GM18517 (cell line): ENCODE measurements around the gene CHAC1.
A peak's percentile ranks its signal among the peaks of the same experiment; 100 is the strongest.

Experiments used
- ATAC-seq: cut with Tn5 transposase; IDR thresholded peaks from one replicate; pipeline ENCODE4 v1.9.1; 2021; ENCODE audit warnings: mild to moderate bottlenecking, moderate library complexity; ENCODE audit not compliant: unreplicated experiment

Gene CHAC1, protein sequence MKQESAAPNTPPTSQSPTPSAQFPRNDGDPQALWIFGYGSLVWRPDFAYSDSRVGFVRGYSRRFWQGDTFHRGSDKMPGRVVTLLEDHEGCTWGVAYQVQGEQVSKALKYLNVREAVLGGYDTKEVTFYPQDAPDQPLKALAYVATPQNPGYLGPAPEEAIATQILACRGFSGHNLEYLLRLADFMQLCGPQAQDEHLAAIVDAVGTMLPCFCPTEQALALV

DNA sequence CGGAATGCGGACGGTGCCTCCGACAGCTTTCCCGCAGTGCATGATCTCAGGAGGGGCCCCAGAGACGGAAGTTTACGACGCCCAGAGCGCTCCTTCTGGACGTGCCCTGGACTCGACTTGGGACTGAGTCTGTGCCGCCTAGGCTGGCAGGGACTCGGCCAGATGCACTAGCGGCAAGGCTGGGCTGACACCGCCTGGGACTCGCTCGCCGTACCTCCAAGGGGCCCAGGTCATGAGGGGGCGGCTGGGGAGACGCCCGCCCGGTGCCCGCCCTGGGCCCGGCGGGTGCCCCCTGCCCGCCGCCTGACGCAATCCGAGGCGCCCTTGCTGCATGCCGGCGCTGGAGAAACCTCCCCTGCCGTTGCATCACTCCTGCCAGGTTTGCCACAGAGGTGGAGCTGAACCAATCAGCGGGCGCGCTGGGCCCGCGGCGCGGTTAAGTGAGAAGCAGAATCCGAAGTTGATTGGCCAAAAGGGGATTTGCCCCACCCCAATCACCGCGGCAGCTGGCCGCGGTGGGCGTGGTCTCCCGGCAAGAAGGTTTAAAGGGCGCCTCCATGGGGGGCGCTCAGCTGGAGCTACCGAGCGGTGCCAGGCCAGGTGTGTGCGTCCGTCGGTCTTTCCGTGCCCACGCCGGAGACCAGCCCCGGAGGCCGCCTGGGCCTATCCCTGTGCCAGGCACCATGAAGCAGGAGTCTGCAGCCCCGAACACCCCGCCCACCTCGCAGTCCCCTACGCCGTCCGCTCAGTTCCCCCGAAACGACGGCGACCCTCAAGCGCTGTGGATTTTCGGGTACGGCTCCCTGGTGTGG is at the start of gene CHAC1:
TSS of gene CHAC1 (plus strand) at position 571 of the 812 bp plus-strand sequence. CDS start at position 684, 113 bp downstream.
- peak; percentile 96 for ATAC-seq

DNA sequence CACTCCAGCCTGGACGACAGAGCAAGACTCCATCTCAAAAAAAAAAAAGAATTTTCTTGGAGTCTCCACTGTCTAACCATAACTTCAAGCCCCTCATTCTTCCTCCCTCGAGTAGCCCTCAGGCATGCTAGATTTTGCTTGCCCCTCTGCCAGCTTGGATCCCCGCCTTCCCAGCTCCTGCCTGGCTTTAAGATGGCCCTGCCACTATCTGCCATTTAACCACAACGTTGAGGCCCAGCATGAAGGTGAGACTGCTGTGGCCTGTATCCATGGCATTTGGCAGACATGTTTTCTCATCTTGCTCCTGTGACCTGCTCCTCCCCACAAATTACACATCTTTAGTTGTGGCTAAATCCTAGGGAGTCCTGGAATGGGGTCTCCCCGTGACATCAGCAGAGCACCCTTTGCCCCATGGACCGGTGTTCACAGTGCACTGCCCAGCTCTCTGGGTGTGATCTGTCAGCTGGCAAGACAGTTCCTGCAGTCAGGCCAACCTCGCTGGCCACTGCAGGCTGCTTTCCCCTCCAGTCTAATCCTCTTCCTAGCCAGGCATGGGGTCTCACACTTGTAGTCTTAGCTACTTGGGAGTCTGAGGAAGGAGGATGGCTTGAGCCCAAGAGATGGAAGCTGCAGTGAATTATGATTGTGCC is 48.6 kb upstream of the CHAC1 start:
- ATAC-seq = no peak

DNA sequence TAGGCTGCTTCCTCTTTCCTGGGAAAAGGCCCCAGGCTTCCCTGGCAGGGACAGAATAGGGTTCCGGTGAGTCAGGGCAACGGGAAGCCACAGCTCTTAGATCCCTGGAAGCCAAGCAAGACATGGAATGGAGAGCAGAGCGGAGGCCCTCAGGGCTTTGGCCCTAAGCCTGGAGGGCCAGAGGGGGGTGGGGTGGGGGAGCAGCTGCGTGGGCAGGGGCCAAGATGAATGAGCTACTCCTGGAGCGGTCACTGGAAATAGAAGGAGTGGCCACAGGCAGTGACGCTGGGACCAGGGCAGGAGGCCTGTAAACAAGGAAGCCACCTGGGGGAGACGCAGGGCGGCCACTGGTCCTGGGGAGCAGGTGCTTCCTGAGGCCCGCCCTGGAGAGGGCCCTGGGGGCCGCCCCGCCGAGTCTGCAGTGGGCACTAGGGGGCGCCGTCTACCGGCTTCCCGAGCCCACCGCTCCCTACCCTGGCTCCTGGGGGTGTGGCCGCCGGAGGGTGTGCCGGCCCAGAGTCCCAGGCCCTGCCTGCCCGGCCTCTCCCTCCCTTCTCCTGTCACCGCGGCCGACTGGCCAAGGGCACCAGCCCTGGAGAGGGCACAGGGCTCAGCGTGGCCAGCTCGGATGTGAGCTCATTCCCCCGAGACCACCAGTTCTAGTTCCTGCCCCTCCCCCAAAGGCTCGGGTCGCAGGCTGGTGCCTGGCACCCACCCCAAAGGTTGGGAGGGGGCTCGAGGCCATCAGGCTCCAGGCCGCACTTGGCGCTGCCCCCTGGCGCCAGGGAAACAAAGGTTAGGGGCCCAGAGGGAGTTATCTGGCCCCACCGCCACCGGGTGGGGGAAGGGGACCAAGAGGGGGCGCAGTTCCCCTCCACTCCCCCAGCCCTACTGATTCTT is 46.9 kb upstream of the CHAC1 start:
- peak; percentile 54 for ATAC-seq

DNA sequence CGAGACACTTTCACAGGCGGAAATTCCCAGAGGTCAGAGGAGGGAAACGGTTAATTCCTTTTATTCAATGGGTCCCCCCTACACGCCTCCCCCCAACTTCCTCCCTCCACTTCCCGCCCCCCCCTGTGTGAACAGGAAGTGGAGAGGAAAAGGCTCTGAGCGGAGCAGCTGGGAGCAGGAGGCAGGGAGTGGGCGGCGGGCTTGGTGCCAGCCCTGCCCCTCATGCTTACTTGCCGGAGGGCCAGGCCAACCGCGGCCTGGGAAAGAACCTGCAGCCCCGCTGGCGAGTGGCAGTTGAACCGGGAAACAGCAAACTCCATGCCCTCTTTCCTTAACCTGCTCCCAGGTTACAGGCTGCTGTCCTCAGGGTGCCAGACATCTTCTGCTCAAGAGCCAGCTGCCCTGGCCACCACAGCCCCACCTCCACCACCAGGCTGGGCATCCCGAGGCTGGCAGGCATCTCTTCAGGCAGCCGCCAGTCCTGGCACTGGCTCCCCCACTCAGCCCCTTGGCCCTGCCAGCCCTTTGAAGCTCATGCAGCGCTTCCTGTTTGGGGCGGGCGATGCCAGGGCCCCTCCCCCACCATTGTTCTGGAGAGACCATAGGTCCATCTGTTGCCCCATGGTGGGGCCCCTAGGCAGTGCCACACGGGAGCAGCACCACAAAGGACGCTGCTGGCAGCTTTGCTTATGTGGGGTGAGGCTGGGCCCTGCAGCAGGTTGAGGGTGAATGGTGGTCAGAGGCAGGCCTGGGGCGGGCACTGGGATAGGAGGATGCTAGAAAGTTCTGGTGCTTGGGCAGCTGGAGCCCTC is 46.1 kb upstream of the CHAC1 start:
- ATAC-seq = no peak

DNA sequence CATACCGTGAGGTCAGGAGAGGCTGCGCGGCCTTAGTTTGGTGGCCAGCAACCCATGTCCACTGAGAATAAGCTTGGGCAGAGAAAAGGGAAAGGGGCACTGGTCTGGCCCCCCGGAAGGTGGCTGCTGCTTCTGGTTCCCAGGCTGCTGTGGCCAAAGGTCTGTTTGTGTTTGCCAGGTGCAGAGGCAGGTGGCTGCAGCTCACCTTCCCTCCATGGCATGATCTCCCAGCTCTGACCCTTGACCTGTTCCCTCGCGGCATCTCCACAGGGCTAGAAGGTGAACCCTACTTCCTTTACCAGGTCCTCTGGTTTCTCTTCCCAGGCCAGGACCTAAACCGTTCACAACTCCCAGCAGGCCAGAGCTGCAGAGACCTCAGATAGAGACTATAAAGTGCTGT is 45.2 kb upstream of the CHAC1 start:
- ATAC-seq = no peak

DNA sequence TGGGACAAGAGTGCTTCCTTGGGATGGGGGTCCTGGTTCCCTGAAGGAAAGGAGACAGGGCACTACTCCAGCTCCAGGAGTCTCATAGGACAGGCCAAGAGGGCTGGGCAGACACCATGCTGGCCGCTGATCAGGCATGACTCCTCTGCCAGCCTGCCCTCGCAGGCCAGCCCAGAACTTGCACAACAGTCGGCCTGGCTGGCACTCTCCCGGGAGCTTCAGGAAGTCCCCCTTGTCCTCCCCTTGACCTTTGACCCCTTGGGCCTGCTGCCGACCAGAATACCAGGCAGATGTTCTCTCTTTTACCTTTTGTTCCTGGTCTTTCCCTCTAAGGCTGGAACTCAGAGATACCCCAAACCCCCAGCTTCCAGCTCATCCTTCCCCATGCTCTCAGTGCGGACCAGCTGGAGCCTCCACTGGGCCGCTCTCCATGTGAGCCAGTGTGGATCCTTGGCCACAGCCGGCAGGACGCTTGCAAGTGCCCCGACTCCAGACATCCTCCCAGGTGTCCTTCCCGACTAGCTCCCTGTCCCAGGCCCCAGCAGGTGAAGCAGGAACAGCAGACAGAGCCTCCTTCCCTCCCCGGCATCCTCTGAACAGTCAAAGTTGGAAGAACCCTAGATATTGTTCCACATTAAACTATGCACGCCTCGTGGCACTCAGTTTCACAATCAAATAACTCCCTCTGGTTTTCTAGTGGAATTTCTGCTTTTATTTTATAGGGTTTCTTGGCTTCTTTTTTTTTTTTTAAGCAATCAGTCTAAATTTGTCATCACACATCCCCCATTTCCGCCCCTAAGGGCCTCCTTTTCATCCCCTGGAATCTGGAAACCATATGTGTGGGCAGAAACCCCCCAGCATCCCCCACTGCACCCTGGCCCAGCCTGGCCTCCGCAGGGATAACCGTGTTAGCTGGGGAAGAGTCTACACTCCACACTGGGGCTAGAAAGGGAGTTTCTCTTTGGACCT is 43.3 kb upstream of the CHAC1 start:
- ATAC-seq = no peak

DNA sequence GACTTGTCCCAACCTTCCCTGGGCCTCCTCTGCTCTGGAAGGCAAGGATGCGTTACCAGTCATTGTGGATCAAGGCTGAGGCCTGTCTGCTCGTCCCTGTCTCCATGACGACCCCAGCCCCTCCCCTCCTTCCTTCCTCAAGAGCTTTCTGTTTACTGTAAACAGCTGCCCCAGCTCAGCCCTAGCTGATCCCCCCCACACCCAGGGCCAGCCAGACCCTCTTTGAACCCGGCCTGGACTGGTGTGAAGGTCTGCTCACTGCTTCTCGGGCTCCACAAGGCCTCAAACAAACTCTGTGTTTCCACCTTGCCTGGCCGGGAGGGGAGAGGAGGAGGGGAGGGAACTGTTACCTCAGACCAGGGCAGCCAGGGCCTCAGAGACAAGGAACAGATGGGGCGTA is 42.1 kb upstream of the CHAC1 start:
- ATAC-seq = no peak

DNA sequence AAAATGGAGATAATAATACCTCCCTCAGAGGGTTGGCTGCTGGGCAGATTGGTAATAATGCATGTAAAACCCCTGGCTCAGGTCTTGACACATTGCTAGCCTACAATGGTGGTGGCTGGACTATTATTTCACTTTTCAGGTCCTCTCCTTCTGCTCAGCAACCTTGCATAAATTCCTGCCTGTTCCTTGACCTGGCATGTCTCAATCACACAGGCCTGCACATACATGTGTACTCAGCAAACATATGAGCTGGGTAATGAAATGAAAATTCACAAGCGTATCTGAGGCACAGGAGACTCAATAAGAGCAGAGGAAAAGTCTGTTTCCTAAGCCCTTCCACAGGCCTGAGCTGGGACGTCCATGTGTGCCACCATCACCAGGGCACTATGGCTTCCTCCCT is 41.6 kb upstream of the CHAC1 start:
- no peak for ATAC-seq

DNA sequence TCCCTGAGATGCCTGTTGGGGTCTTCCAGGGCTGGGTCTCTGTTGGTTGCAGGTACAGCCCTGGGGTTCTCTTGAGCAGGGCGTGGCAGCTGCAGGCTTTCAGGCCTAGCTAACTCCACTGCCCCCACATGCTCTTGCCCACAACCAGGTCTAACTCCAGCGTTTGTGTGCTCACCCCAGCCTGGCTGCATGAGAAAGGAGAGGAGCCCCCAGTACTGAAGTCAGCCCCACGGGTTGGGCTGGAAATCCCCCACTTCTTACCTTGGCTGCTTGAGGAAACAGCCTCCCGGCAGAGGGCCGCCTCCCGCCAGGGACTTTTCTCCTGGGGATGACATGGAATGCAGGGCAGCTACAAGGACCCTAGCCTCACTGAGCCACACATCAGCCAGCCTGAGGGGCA is 40.8 kb upstream of the CHAC1 start:
- ATAC-seq = no peak

DNA sequence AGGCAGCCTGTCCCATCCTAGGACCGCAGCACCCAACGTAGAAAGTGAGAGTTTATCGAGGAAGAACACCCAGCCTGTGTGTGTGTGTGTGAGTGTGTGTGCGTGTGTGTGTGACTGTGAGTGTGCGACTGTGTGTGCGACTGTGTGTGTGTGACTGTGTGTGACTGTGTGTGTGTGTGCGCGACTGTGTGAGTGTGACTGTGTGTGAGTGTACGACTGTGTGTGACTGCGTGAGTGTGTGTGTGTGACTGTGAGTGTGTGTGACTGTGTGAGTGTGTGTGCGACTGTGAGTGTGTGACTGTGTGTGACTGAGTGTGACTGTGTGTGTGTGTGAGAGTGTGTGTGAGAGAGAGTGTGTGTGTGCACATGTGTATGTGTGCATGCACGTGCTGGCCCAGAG is 39.3 kb upstream of the CHAC1 start:
- no peak for ATAC-seq

DNA sequence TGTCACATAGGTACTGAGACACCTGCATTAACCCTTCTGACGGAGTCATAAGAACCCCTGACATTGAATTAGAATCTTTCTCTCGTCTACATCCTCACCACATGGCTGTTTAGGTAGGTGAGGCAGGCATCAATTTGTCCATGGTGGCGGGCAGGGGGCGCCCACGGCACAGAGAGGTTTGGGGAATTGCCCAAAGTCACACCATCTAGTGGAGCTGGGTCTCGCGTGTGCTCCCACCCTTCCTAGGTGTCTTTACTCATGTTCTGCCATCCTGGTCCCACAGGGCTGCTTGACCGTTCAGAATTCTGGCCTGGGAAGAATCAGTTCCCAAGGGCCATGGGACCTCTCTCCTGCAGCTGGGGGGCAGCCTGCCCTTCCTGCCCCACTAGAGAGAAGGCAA is 38.8 kb upstream of the CHAC1 start:
- ATAC-seq = no peak

DNA sequence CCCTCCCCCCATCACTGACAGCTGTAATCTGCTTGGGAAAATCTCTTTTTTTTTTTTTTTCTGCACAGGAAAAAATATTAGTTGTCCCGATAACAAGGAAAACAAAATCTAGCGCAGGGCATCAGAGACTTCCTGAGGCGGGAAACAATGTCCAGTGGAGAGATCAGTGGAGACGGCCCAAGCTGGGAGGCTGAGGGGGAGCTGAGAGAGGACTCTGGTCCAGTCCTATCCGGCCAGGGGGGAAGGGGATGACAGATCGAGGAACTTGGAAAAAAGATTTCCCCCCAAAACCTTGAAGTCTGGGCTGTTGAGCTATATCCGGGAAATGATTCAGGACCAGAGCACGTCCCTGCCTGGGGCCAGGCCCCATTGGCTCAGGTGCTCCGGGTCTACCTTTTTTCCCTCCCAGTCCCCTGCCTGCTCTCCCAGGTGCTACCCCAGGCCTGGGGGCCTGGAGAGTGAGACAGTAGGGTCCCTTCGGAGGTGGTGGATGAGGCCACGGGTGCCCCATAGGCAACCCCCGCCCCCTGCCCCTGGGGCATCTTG is 38.1 kb upstream of the CHAC1 start:
- no peak for ATAC-seq

DNA sequence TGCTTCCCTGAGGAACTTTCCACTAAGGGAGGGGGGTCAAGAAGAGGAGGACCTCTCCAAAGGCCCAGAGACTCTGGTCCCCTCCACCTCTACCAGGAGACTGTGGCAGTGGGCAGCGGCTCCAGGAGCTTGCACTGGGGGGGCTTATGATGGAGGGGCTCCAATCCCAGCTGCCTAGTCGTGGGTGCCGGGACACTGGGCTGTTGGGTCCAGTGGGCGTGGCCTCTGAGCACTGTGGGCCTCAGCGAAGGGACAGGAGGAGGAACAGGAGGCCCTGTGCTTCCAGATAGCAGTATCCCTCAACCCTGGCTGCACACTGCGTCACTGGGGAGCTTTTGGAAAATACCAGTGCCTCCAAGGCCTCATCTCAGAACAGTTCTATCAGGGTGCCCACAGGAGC is 37.6 kb upstream of the CHAC1 start:
- ATAC-seq = no peak

DNA sequence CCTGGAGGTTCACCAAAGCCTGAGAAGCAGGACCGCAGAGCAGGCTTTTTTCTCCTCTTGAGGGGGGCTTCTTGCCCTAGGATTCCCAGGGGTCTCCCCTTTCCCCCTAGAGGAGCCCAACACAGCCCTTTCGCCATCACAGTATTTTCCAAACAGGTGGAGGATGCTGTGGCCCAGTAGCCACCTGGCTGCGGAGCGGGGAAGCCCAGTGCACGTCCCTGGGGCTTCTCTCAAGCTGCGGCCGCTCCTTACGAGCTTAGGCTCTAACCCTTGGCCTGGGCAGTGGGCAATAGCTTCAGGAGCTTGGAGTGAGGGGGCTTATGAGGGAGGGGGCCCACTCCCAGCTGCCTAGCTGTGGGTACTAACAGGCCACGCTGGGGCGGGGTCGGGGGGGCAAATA is 35.7 kb upstream of the CHAC1 start:
- ATAC-seq = no peak

DNA sequence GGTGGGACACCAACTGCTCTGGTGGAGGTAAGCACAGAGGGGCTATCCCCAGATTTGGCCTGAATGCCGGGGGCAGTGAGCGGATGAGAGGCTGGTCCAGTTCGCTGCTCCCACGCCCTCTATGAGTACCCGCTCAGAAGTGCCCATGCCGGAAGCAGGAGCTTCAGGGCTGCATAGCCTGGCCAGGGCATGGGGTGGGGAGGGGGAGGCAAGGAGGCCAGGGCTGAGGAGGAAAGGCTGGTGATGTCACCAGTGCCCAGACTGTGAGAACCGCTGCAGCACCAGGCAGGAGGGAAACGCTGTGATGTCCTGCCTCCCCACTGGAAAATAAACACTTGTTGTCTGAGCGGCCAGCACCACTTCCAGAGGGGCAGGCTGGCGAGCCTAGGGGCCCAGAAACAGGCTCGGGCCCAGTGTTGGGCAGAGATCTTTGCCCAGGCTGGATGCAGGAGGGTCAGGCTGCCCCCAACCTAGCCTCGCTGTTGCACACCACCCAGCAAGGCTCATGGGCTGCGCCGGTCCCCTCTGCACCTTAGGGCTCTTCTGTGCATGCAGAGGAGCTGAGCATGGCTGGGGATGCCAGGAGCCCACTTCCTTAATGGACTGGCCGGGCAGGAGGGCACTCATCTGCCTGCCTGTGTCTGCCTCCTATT is 35.0 kb upstream of the CHAC1 start:
- ATAC-seq = no peak

DNA sequence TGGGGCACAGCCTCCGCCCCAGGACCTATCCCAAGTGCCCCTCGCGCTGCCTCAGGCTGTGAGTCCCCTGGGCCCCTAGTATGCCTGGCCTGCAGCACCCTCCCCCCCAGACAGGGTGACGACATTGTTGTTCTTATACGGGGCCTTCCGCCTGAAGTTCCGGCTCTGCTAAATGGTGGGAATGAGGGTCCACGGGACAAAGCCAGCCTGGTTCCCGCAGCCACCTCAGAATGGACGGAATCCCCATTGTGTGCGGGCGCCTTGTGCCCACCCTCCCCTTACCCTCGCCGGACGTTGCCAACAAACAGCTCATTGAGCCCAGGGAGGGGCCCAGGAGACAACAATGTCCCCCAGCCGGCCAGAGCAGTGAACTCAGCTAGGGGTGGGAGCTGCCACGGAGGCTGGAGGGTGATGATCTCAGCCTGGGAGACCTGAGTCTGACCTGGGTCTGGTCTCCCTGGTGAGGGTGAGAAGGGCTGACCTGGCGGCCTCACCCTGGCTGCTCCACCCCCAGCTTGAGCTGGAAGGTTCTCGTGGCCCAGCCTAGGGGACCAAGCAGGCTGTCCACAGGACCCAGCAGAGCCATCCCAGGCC is 34.4 kb upstream of the CHAC1 start:
- no peak for ATAC-seq

DNA sequence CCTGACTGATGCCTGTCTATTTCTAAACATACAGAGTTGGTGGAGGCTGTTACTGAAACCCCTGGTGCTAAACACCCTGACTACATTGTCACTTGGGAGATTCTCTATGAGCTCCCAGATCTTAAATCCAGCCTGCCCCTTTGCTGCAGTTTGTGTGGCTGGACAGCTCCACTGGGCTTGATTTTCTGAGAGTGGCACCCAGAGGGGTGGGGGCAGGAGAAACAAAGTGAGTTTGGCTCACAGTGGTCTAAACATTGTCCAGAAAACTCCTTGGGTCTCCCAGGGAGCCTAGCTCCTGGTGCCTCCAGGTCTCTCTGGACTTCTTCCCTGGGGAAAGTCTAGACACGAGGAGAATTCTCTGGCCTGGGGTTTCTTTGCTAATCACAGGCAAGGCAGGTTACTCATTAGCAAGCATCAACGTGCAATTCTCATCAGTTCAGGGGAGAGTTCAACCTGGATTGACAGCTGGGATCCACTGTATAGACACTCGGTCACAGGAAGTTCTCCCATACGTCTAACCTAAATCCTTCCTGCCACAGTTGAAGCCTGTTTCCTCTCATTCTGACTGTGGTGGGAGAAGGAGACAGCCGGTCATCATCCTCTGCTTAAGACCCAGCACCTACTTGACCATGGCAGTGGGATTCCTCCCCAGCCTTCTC is 31.2 kb upstream of the CHAC1 start:
- ATAC-seq = no peak
